ENCODE data around the gene THBS3.

GRCh38 chr1:155191904-155192303, 15.8 kb downstream of the THBS3 start:
- TF ChIP-seq CTCF (IDR thresholded peaks at IDR 0.05; ENCODE audit: poor library complexity, severe bottlenecking) (no peak), RAD21 (conservative IDR thresholded peaks at IDR 0.05) (no peak)

Measured in neural cell (in vitro differentiated cells).